HCT116 (cell line): ENCODE measurements around the gene CCDC28B.

ENCODE experiments used
- CEBPB ChIP-seq: IDR thresholded peaks from 2 replicates; pipeline ENCODE4 v1.6.1; 2012; ENCODE audit warnings: low read depth
- CTCF ChIP-seq, 3 experiments: fragments of 200-600 bp in 1 of 3; sonication (generic) in 1 of 3; IDR thresholded peaks in 2 of 3; conservative IDR thresholded peaks in 1 of 3; 2 replicates each; pipeline ENCODE4 v1.5.1; 2012 to 2017; ENCODE audit warnings: low read depth in 2 of 3, low read length in 2 of 3, antibody characterized with exemption in 1 of 3, borderline replicate concordance in 1 of 3, control low read depth in 1 of 3, mild to moderate bottlenecking in 1 of 3, mixed read lengths in 1 of 3, mixed run types in 1 of 3, moderate library complexity in 1 of 3; ENCODE audit not compliant: insufficient read depth in 1 of 3
- SP1 ChIP-seq: IDR thresholded peaks from 2 replicates; pipeline ENCODE4 v1.6.1; 2012; ENCODE audit warnings: low read depth
- YY1 ChIP-seq: IDR thresholded peaks from 2 replicates; pipeline ENCODE4 v1.6.1; 2011; ENCODE audit warnings: low read length, low read depth, moderate library complexity, mild to moderate bottlenecking; ENCODE audit not compliant: insufficient replicate concordance; ENCODE audit errors: extremely low read depth
- ZNF274 ChIP-seq: fragments of 200-500 bp; sonication (Bioruptor generic); IDR thresholded peaks from 2 replicates; pipeline ENCODE4 v1.6.1; 2014; ENCODE audit warnings: mild to moderate bottlenecking, low read depth, low read length, inconsistent platforms

GRCh38 chr1:32192220-32192948 lies 8.0 kb upstream of the CCDC28B start:
- TF ChIP-seq SP1 (no peak), CTCF (IDR thresholded peaks at IDR 0.05 in 2 of 3, conservative IDR thresholded peaks at IDR 0.05 in 1 of 3; ENCODE audit: borderline replicate concordance in 1 of 3, insufficient read depth in 1 of 3, low read depth in 2 of 3, low read length in 2 of 3) (no peak), YY1 (no peak), ZNF274 (no peak), CEBPB (no peak)
